ENCODE measurements around the gene ATOH8. TPM values are rescaled to one million over a fixed set of nuclear protein-coding genes. Genes with fewer than 3 reads are reported as not detected.

The ATOH8 gene
- total and polyA plus RNA-seq, 10 of the 15 experiments (the other 5 are each of a cell fraction or from before 2014, with no cell fraction given), result 0.03 to 0.60 TPM; not detected in 8

DNA sequence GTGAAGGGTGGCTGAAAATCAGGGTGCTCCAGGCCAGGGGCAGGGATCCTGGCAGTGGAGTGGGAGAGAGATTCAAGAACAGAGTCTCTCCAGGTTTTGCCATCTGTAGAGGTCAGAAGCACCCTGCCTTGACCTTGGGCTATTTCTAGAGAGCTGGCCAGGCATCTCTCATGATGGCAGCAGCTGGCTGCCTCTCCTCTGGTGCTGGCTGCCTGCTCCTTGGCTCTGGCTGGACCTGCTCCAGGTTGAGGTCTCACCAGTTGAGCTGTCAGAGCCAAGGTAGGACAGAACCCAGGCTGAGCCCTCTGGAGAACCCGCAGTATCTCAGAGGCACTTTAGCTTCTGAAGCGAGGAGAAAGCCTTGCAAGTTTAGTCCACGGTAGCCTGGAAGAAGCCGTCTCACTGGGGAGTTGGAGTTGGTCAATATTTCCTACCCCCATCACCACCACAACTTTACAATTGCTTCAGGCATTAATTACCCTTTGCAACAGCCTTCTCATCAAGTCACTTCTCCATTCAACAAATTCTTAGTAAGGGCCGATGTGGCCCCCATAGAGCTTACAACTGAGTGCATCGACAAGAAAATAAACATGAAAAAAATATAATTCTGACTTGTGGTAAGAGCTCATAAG lies 34.1 kb upstream of the ATOH8 start:
- Histone ChIP-seq H2AFZ (ENCODE audit: control insufficient read depth, low read depth, low read length) (no peak overlapping the region), H3K9me3 (replicated peaks; ENCODE audit: control insufficient read depth, insufficient read depth, low read length) (no peaks in the 10 kb centered on the region; the same call in 2 of the 3 replicates), H3K4me3 (no peak overlapping the region), H3K27me3 (replicated peaks in 1 of 2; ENCODE audit: control insufficient read depth in 2 of 2, insufficient read depth in 2 of 2, low read length in 1 of 2) (peaks cover 0 to 2% of the 10 kb centered on the region in 2 experiments; a peak in 2 of 4 replicates), H3K9ac (ENCODE audit: control insufficient read depth, insufficient read depth, low read length) (no peak overlapping the region), H3K4me1 (ENCODE audit: control insufficient read depth, insufficient read depth, low read length) (no peaks in the 10 kb centered on the region), H4K20me1 (ENCODE audit: control insufficient read depth, insufficient read depth) (no peaks in the 10 kb centered on the region), H3K36me3 (ENCODE audit: control insufficient read depth in 2 of 2, insufficient read depth in 2 of 2, low read length in 1 of 2) (no peaks in the 10 kb centered on the region), H3K27ac (ENCODE audit: control insufficient read depth, insufficient read depth) (no peak overlapping the region), H3K4me2 (ENCODE audit: control insufficient read depth, insufficient read depth) (no peak overlapping the region), H3K79me2 (ENCODE audit: control insufficient read depth, insufficient read depth, low read length) (no peaks in the 10 kb centered on the region)
- POLR2A ChIA-PET, result interaction anchor here (0.5 to 0.7 kb wide), 3 partner anchors 12 to 227 kb away, joined by 3 to 6 read pairs (median 3); no protein-coding TSS in a partner anchor
- SMC1A ChIA-PET (ENCODE audit: uncharacterized antibody, unreplicated experiment), result interaction anchor here (0.7 to 3.6 kb wide), 5 partner anchors 9 to 96 kb away, joined by 3 to 22 read pairs (median 3); no protein-coding TSS in a partner anchor
- TF ChIP-seq, protein P1, sequence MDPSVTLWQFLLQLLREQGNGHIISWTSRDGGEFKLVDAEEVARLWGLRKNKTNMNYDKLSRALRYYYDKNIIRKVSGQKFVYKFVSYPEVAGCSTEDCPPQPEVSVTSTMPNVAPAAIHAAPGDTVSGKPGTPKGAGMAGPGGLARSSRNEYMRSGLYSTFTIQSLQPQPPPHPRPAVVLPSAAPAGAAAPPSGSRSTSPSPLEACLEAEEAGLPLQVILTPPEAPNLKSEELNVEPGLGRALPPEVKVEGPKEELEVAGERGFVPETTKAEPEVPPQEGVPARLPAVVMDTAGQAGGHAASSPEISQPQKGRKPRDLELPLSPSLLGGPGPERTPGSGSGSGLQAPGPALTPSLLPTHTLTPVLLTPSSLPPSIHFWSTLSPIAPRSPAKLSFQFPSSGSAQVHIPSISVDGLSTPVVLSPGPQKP (IDR thresholded peaks at IDR 0.05; ENCODE audit: low read depth, low read length), result no peak
- no peak for TF ChIP-seq NFIC (IDR thresholded peaks at IDR 0.05; ENCODE audit: low read depth, low read length)
- TF ChIP-seq ZNF24 (IDR thresholded peaks at IDR 0.05), result no peak
- TF ChIP-seq, protein P2, sequence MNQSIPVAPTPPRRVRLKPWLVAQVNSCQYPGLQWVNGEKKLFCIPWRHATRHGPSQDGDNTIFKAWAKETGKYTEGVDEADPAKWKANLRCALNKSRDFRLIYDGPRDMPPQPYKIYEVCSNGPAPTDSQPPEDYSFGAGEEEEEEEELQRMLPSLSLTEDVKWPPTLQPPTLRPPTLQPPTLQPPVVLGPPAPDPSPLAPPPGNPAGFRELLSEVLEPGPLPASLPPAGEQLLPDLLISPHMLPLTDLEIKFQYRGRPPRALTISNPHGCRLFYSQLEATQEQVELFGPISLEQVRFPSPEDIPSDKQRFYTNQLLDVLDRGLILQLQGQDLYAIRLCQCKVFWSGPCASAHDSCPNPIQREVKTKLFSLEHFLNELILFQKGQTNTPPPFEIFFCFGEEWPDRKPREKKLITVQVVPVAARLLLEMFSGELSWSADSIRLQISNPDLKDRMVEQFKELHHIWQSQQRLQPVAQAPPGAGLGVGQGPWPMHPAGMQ (IDR thresholded peaks at IDR 0.05; ENCODE audit: borderline replicate concordance), result no peak
- no peak for TF ChIP-seq ZNF622 (IDR thresholded peaks at IDR 0.05)
- no peak for ATAC-seq
- CTCF ChIA-PET, result interaction anchor here (0.5 to 3.8 kb wide), 13 partner anchors 10 to 108 kb away, joined by 3 to 27 read pairs (median 4); partner anchors contain the start of gene C2orf68
- FAIRE-seq, result no peak
- BruUV-seq (replicated peaks), result no TSS peak
- in situ Hi-C loops (cut with MboI), result loop anchor here (10.0 kb wide), 1 partner anchor 95 kb away; no protein-coding TSS in a partner anchor
- no peak for DNase-seq (ENCODE audit: low read depth, low spot score)
- intact Hi-C loops (cut with micrococcal nuclease; ENCODE audit: unreplicated experiment), result loop anchor here (5.0 kb wide), 1 partner anchor 82 kb away; no protein-coding TSS in a partner anchor
- RAD21 ChIA-PET (ENCODE audit: unreplicated experiment), result interaction anchor here (0.7 to 1.5 kb wide), 3 partner anchors 9 to 97 kb away, joined by 3 to 4 read pairs (median 3); no protein-coding TSS in a partner anchor
- 61% methylated on average over 6 of the region's 6 CpGs for WGBS (ENCODE audit: insufficient coverage, insufficient replicate concordance, low lambda C conversion rate, missing lambda C conversion rate)
